LNCaP clone FGC (cell line): ENCODE results near the gene CERT1.
"Not testable (repeated sequence)": the region's sequence is repeated elsewhere in the genome, so short reads cannot be mapped to it uniquely, and the experiment has no call there.

Source experiments
- DNase-seq: peaks from one replicate; pipeline ENCODE4 v3.0.0-alpha.2; 2011; ENCODE audit warnings: low read depth
- H3K4me3 ChIP-seq: 2 replicates; pipeline ENCODE4 v1.5.1; 2011; ENCODE audit warnings: mild to moderate bottlenecking, low read depth, low read length, control low read depth
- CTCF ChIP-seq: IDR thresholded peaks from 2 replicates; pipeline ENCODE4 v1.5.1; 2012; ENCODE audit warnings: mild to moderate bottlenecking; ENCODE audit not compliant: control insufficient read depth, insufficient read depth; ENCODE audit errors: extremely low read depth

The CERT1 gene

GRCh38 chr5:75335486-75335885 is 175.9 kb downstream of the CERT1 start:
- no peak for TF ChIP-seq CTCF
- no peak for DNase-seq
- peak overlapping the region; percentile 91; the same call in 1 of the 2 replicates for H3K4me3 ChIP-seq

- DNase-seq, H3K4me3 ChIP-seq: not testable (repeated sequence)
Observed at GRCh38 chr5:75334413-75334812, 177.0 kb downstream of the CERT1 start.

- H3K4me3 ChIP-seq, DNase-seq: not testable (repeated sequence)
Observed at GRCh38 chr5:75333759-75334158, 177.7 kb downstream of the CERT1 start.

GRCh38 chr5:75331095-75332090 is 180.0 kb downstream of the CERT1 start:
- no peak for TF ChIP-seq CTCF
- no peak for DNase-seq
- no peak overlapping the region for H3K4me3 ChIP-seq

GRCh38 chr5:75330404-75330803 is 181.0 kb downstream of the CERT1 start:
- TF ChIP-seq CTCF: no peak
- H3K4me3 ChIP-seq: no peak overlapping the region
- DNase-seq: no peak
